Measurements from ENCODE around the gene ELMO3. TPM values are rescaled to one million over a fixed set of nuclear protein-coding genes. Genes with fewer than 3 reads are reported as not detected.
A peak's percentile ranks its signal among the peaks of the same experiment; 100 is the strongest.

The ELMO3 gene
- total and polyA plus RNA-seq, 2 donors from 2014 or later: 24.2 to 33.1 TPM

DNA sequence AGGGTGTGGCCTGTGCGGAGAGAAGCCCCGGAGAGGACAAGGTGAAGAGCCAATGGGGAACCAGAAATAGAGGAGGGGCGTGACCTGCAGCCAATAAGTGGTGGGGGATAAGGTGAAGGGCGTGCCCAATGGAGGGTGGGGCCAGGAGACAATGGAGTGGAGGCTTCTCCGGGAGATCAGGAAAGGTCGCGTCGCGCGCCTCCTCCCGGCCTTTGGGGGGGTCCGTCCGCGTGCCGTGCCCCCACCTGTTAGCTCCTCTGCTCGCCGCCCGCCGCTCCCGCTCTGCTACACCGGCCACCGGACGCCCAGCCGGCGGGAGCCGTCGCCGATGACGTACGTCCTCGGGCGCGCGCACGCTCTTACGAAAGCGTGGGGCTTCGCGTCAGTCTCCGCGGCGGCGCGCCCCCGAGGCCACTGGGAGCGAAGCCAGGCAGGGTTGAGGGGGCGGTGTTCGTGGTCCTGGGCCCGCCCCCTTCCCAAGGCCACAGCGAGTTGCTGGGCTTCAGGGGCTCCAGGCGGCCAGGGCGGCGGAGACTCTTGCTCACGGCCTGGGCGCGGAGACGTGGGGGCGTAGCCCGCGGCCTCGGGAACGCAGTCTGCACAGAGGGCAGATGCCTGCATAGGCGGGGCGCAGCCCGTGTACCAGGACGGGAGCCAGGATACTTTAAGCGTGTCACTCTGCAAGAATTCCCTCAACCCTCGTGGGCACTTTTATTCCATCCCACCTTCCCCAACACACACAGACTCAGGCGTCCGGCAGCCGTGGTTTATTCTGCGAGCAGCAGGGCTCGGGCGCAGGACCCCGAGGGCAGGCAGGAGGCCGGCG, 15.1 kb upstream of the ELMO3 start, which contains the start of gene MATCAP1:
MATCAP1 (minus strand) TSS at position 337 of the 826 bp plus-strand sequence. CDS start 3,353 bp downstream, outside the sequence.
- Histone ChIP-seq H3K36me3 (ENCODE audit: control insufficient read depth in 2 of 3, insufficient read depth in 3 of 3, low read length in 3 of 3) (no peaks in the 10 kb centered on the region), H3K4me3 (ENCODE audit: low read length in 3 of 3) (peak within 1 kb of the TSS; percentile 76 to 81 (median 79)), H3K9ac (ENCODE audit: low read length in 3 of 3) (peak within 1 kb of the TSS; percentile 43 to 67 (median 52)), H3K9me3 (ENCODE audit: control insufficient read depth in 2 of 3, insufficient read depth in 1 of 3, low read length in 3 of 3) (no peaks in the 10 kb centered on the region), H3K27ac (ENCODE audit: low read depth in 2 of 2, low read length in 2 of 2) (peak within 1 kb of the TSS; percentile 95 to 96), H3K27me3 (ENCODE audit: control insufficient read depth, insufficient read depth, low read length) (no peaks in the 10 kb centered on the region), H3K4me1 (ENCODE audit: control insufficient read depth in 2 of 3, insufficient read depth in 2 of 3, low read depth in 1 of 3, low read length in 3 of 3) (peaks cover 0 to 24% (median 9%) of the 10 kb centered on the region in 3 donors)
- TF ChIP-seq CTCF (IDR thresholded peaks at IDR 0.05; ENCODE audit: borderline replicate concordance, extremely low read depth, insufficient read depth): no peak
- peak; percentile 96 to 98 (median 98) for DNase-seq
- peak; percentile 93 for FAIRE-seq
- intact Hi-C loops (cut with DNase I): no loop called here

DNA sequence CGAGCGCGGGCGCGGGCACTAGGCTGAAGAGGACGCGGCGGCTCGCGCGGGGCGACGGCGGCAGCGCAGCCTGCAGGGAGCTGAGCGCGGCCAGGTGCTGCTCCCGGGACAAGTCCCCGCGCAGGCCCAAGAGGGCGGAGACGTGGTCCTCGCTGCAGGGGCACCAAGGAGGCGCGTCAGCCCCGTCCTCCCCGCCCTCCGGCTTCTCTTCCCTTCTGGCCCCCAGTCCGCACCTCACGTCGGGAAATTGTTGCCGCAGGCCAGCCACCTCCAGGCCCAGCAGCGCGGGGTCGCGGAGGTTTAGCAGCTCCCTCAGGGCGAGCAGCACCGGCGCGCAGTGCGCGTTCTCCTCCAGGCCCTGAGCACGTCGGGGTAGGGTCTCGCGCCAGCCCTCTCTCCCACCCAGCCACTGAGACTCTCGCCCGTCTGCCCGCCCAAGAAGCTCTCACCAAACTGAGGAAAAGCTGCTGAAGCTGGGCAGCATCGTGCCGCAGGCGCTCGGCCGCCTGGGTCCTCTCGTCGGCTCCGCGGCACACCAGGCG, 14.4 kb upstream of the ELMO3 start:
- no peak overlapping the region for H3K9ac ChIP-seq (ENCODE audit: low read length in 3 of 3)
- peak overlapping the region in 2 of 3 donors; percentile 20 to 81 for H3K4me3 ChIP-seq (ENCODE audit: low read length in 3 of 3)
- no peak for TF ChIP-seq CTCF (IDR thresholded peaks at IDR 0.05; ENCODE audit: borderline replicate concordance, extremely low read depth, insufficient read depth)
- H3K9me3 ChIP-seq (ENCODE audit: control insufficient read depth in 2 of 3, insufficient read depth in 1 of 3, low read length in 3 of 3): no peaks in the 10 kb centered on the region
- intact Hi-C loops (cut with DNase I): no loop called here
- peak overlapping the region in 1 of 2 donors; percentile 95 for H3K27ac ChIP-seq (ENCODE audit: low read depth in 2 of 2, low read length in 2 of 2)
- H3K4me1 ChIP-seq (ENCODE audit: control insufficient read depth in 2 of 3, insufficient read depth in 2 of 3, low read depth in 1 of 3, low read length in 3 of 3): peaks cover 0 to 23% (median 9%) of the 10 kb centered on the region in 3 donors
- H3K27me3 ChIP-seq (ENCODE audit: control insufficient read depth, insufficient read depth, low read length): no peaks in the 10 kb centered on the region
- FAIRE-seq: no peak
- peak in 1 of 5 donors; percentile 79 for DNase-seq
- H3K36me3 ChIP-seq (ENCODE audit: control insufficient read depth in 2 of 3, insufficient read depth in 3 of 3, low read length in 3 of 3): no peaks in the 10 kb centered on the region

GRCh38 chr16:67184995-67185650, 13.8 kb upstream of the ELMO3 start:
- H3K4me3 ChIP-seq (ENCODE audit: low read length in 3 of 3): peak overlapping the region in 2 of 3 donors; percentile 9 to 81
- peak; percentile 17 for FAIRE-seq
- intact Hi-C loops (cut with DNase I): no loop called here

More at GRCh38 chr16:67184995-67185650, 13.8 kb upstream of the ELMO3 start:
- Histone ChIP-seq H3K4me1 (ENCODE audit: control insufficient read depth in 2 of 3, insufficient read depth in 2 of 3, low read depth in 1 of 3, low read length in 3 of 3) (peaks cover 0 to 23% (median 9%) of the 10 kb centered on the region in 3 donors), H3K27ac (ENCODE audit: low read depth in 2 of 2, low read length in 2 of 2) (no peak overlapping the region), H3K9ac (ENCODE audit: low read length in 3 of 3) (no peak overlapping the region), H3K36me3 (ENCODE audit: control insufficient read depth in 2 of 3, insufficient read depth in 3 of 3, low read length in 3 of 3) (no peaks in the 10 kb centered on the region), H3K27me3 (ENCODE audit: control insufficient read depth, insufficient read depth, low read length) (no peaks in the 10 kb centered on the region), H3K9me3 (ENCODE audit: control insufficient read depth in 2 of 3, insufficient read depth in 1 of 3, low read length in 3 of 3) (no peaks in the 10 kb centered on the region)
- peak; percentile 84 for TF ChIP-seq CTCF (IDR thresholded peaks at IDR 0.05; ENCODE audit: borderline replicate concordance, extremely low read depth, insufficient read depth)
- DNase-seq: peak; percentile 94 to 97 (median 96)
